ENCODE measurements around the gene CASZ1. TPM values are rescaled to one million over a fixed set of nuclear protein-coding genes. Genes with fewer than 3 reads are reported as not detected.

CASZ1 gene
- total RNA-seq, 1 donor from 2014 or later = 4.0 TPM

DNA sequence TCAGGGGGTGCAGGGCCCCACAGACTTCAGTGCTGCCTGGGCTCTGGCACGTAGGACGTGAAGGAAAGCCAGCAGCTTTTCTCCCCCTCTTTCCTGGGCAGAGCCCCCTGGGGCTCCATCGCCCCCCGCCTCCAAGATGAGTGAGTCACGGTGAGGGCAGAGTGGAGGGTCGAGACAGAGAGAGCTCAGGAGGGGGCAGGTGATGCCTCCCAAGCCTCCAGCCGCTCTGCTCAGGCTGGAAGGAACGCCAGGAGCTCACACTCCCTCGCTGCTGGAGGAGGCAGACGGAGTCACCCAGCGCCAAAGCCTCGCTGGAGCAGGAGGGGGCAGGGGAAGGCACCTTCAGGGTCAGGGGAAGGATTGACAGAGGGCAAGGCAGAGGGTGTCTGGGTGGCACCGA, 119.5 kb downstream of the CASZ1 start:
- H3K36me3 Mint-ChIP-seq (ENCODE audit: low read depth, unreplicated experiment) = no peaks in the 10 kb centered on the region
- no peak overlapping the region for H3K4me3 Mint-ChIP-seq (ENCODE audit: unreplicated experiment)
- no peaks in the 10 kb centered on the region for H3K27me3 ChIP-seq (ENCODE audit: insufficient read depth, low read length)
- H3K36me3 ChIP-seq (ENCODE audit: insufficient read depth, low read length) = no peaks in the 10 kb centered on the region
- H4K20me1 ChIP-seq (ENCODE audit: insufficient read depth, low read length) = no peaks in the 10 kb centered on the region
- no peak overlapping the region for H3K4me2 ChIP-seq (ENCODE audit: low read length)
- no peak overlapping the region for H3K27ac Mint-ChIP-seq (ENCODE audit: unreplicated experiment)
- H3K27me3 Mint-ChIP-seq (ENCODE audit: low read depth, unreplicated experiment) = peaks cover 13% of the 10 kb centered on the region
- no peaks in the 10 kb centered on the region for H3K9me3 Mint-ChIP-seq (ENCODE audit: unreplicated experiment)
- no peak overlapping the region for H3K4me3 ChIP-seq (ENCODE audit: insufficient read depth, low read depth, low read length)
- no peaks in the 10 kb centered on the region for H3K9me3 ChIP-seq (ENCODE audit: insufficient read depth, low read depth, low read length)
- no peak overlapping the region for H3K27ac ChIP-seq (ENCODE audit: low read depth, low read length)
- DNase-seq (ENCODE audit: low read depth) (no peak), FAIRE-seq (no peak)
- H2AFZ ChIP-seq (ENCODE audit: low read depth, low read length) = no peak overlapping the region
- no peak overlapping the region for H3K9ac ChIP-seq (ENCODE audit: low read length)
- H3K4me1 Mint-ChIP-seq (ENCODE audit: low read depth, unreplicated experiment) = peaks cover 12% of the 10 kb centered on the region
- H3K4me1 ChIP-seq (ENCODE audit: insufficient read depth, low read length) = no peaks in the 10 kb centered on the region
- no peak for TF ChIP-seq EZH2 (IDR thresholded peaks at IDR 0.05; ENCODE audit: insufficient read depth, low read length)
- TF ChIP-seq, protein P1, sequence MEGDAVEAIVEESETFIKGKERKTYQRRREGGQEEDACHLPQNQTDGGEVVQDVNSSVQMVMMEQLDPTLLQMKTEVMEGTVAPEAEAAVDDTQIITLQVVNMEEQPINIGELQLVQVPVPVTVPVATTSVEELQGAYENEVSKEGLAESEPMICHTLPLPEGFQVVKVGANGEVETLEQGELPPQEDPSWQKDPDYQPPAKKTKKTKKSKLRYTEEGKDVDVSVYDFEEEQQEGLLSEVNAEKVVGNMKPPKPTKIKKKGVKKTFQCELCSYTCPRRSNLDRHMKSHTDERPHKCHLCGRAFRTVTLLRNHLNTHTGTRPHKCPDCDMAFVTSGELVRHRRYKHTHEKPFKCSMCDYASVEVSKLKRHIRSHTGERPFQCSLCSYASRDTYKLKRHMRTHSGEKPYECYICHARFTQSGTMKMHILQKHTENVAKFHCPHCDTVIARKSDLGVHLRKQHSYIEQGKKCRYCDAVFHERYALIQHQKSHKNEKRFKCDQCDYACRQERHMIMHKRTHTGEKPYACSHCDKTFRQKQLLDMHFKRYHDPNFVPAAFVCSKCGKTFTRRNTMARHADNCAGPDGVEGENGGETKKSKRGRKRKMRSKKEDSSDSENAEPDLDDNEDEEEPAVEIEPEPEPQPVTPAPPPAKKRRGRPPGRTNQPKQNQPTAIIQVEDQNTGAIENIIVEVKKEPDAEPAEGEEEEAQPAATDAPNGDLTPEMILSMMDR (IDR thresholded peaks at IDR 0.05; ENCODE audit: insufficient read depth, low read depth, low read length) = no peak
- H3K79me2 ChIP-seq (ENCODE audit: insufficient read depth, low read length) = no peaks in the 10 kb centered on the region

DNA sequence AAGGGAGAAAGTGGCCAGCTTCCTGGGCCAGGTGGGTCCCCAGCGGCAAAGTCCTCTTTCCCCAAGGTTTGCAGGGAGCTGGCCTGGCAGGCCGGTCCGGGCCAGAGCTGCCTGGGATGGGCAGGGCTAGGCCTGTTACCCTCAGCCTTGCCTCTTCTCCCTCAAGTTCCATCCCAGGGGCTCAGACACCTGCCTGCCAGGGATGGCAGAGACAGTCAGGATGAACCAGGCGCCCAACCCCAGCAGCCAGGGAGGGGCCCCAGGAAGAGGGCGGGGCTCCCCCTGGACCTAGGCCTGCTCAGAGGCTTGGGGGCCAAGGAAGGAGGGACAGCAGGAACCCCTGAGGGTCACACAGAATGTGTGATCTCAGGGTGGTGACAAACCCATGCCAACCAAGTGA, 120.6 kb downstream of the CASZ1 start:
- Mint-ChIP-seq H3K4me3 (ENCODE audit: unreplicated experiment) (no peak overlapping the region), H3K27me3 (ENCODE audit: low read depth, unreplicated experiment) (peaks cover 14% of the 10 kb centered on the region), H3K9me3 (ENCODE audit: unreplicated experiment) (no peaks in the 10 kb centered on the region), H3K27ac (ENCODE audit: unreplicated experiment) (no peak overlapping the region), H3K36me3 (ENCODE audit: low read depth, unreplicated experiment) (no peaks in the 10 kb centered on the region), H3K4me1 (ENCODE audit: low read depth, unreplicated experiment) (peaks cover 10% of the 10 kb centered on the region)
- Histone ChIP-seq H3K4me3 (ENCODE audit: insufficient read depth, low read depth, low read length) (no peak overlapping the region), H3K9me3 (ENCODE audit: insufficient read depth, low read depth, low read length) (no peaks in the 10 kb centered on the region), H3K4me2 (ENCODE audit: low read length) (no peak overlapping the region), H2AFZ (ENCODE audit: low read depth, low read length) (no peak overlapping the region), H3K27me3 (ENCODE audit: insufficient read depth, low read length) (no peaks in the 10 kb centered on the region), H3K79me2 (ENCODE audit: insufficient read depth, low read length) (no peaks in the 10 kb centered on the region), H4K20me1 (ENCODE audit: insufficient read depth, low read length) (no peaks in the 10 kb centered on the region), H3K36me3 (ENCODE audit: insufficient read depth, low read length) (no peaks in the 10 kb centered on the region), H3K4me1 (ENCODE audit: insufficient read depth, low read length) (no peaks in the 10 kb centered on the region), H3K27ac (ENCODE audit: low read depth, low read length) (no peak overlapping the region), H3K9ac (ENCODE audit: low read length) (no peak overlapping the region)
- TF ChIP-seq, protein P1 (IDR thresholded peaks at IDR 0.05; ENCODE audit: insufficient read depth, low read depth, low read length) = no peak
- no peak for TF ChIP-seq EZH2 (IDR thresholded peaks at IDR 0.05; ENCODE audit: insufficient read depth, low read length)
- no peak for DNase-seq (ENCODE audit: low read depth)
- no peak for FAIRE-seq

GRCh38 chr1:10674700-10675609, 121.5 kb downstream of the CASZ1 start:
- TF ChIP-seq EZH2 (IDR thresholded peaks at IDR 0.05; ENCODE audit: insufficient read depth, low read length) = no peak
- TF ChIP-seq, protein P1 (IDR thresholded peaks at IDR 0.05; ENCODE audit: insufficient read depth, low read depth, low read length) = no peak
- no peaks in the 10 kb centered on the region for H3K9me3 Mint-ChIP-seq (ENCODE audit: unreplicated experiment)
- Histone ChIP-seq H4K20me1 (ENCODE audit: insufficient read depth, low read length) (no peaks in the 10 kb centered on the region), H2AFZ (ENCODE audit: low read depth, low read length) (no peak overlapping the region), H3K9ac (ENCODE audit: low read length) (no peak overlapping the region), H3K4me2 (ENCODE audit: low read length) (no peak overlapping the region), H3K9me3 (ENCODE audit: insufficient read depth, low read depth, low read length) (no peaks in the 10 kb centered on the region), H3K79me2 (ENCODE audit: insufficient read depth, low read length) (no peaks in the 10 kb centered on the region), H3K4me1 (ENCODE audit: insufficient read depth, low read length) (no peaks in the 10 kb centered on the region), H3K27ac (ENCODE audit: low read depth, low read length) (no peak overlapping the region), H3K27me3 (ENCODE audit: insufficient read depth, low read length) (no peaks in the 10 kb centered on the region), H3K4me3 (ENCODE audit: insufficient read depth, low read depth, low read length) (no peak overlapping the region), H3K36me3 (ENCODE audit: insufficient read depth, low read length) (no peaks in the 10 kb centered on the region)
- no peak overlapping the region for H3K4me3 Mint-ChIP-seq (ENCODE audit: unreplicated experiment)
- H3K4me1 Mint-ChIP-seq (ENCODE audit: low read depth, unreplicated experiment) = peaks cover 8% of the 10 kb centered on the region
- no peak for FAIRE-seq
- H3K36me3 Mint-ChIP-seq (ENCODE audit: low read depth, unreplicated experiment) = no peaks in the 10 kb centered on the region
- no peak overlapping the region for H3K27ac Mint-ChIP-seq (ENCODE audit: unreplicated experiment)
- no peak for DNase-seq (ENCODE audit: low read depth)
- H3K27me3 Mint-ChIP-seq (ENCODE audit: low read depth, unreplicated experiment) = peaks cover 19% of the 10 kb centered on the region
